Ecto neural progenitor cell (in vitro differentiated cells): ENCODE measurements around the gene KHK.

Source experiments
- DNase-seq: peaks from one replicate; pipeline ENCODE4 v3.0.0-alpha.2; 2018; ENCODE audit warnings: low spot score

The KHK gene

DNA sequence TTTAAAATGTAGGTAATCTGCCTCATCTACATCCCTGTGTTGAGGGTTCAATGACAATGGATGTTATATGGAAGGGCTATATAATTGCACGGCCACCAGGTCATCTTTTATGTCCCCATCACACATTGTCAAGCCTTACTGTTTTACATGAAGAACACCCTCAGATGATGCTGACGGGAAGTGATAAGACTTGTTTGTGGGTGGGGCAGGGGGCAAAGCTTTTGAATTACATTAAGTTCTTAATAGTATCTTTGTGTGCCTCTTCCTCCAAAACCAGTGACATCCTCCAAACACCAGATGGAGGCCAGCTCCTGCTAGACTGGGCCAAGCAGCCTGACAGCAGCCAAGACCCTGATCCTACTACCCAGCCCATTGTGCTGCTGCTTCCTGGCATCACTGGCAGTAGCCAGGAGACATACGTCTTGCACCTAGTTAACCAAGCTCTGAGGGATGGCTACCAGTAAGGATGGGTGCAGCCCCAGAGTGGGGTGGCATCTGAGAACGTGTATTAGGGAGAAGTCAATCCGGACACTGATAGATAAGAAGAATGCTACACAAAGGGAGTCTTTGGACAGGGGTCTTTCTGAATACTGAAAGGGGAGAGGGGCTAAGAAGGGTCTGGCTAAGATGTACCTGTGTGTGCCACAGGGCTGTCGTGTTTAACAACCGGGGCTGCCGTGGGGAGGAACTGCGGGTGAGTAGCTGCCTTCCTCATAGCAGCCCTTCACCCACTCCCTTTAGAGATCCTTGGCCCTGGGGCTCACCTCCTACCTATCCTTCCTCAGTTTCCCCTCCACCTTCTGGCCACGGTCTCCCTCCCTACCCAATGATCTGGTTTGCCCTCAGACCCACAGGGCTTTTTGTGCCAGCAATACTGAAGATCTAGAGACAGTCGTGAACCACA is 42.3 kb downstream of the KHK start:
- no peak for DNase-seq

DNA sequence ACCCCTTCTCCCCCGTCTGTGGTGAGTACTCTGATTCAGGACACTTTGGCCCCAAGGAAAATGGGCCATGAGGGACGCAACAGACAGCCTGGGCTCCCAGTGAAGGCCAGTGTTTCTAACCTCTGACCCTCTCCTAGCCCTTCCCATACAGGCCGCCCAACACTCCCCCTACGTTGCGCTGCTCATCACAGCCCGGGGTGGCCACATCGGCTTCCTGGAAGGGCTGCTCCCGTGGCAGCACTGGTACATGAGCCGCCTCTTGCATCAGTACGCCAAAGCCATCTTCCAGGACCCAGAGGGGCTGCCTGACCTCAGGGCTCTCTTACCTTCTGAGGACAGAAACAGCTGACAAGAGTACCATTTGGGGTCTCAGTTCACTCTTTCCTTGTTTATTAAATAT is 43.8 kb downstream of the KHK start:
- DNase-seq = no peak

DNA sequence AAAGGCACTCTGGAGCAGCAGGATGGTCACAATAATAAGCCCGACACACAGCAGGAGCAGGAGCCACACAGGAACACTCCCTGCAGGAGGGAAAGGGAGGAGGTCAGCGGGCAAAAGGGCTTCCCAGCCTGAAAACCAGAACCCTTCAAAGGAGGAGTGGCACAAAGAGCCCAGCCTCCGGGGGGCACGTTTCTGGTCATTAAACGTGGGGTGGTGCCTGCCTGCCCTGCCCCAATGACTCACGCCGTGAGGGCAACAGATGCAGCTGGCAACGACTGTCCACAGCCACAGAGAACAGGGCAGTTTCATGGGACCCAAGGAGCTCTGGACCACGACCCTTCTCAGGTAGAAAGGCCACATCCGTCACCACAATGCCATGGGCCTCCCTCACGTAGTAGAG is 44.9 kb downstream of the KHK start:
- no peak for DNase-seq

DNA sequence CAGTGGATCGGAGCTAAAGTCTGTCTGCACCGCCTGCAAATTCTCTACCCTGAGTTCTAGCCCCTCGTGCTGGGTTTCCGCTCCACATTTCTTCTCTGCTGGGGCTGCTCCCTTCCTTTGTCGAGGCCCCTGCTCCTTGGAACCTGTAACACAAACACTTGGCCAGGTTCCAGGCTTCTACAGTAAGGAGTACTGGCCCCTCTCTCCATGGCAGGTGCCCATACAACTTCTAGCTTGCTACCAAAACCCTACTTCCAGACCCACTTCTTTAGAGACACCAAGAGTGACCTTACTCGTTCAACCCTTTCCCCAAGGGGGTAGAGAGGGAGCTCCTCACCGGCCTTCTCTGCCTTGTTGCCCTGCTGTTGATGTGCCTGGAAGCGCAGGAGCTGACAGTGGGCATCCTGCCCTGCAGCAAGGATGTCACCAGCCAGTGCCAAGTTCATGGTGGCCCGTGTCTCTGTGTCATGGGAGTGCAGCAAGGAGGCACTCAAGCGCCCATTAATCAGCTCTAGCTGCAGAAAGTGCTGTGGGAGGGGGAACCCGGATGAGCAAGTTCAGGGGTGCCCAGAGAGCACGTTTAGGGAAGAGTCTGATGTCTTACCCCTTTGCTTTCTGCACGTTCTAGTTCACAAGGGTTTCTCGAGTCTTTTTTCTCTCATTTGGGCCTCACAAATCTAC is 46.8 kb downstream of the KHK start:
- no peak for DNase-seq

DNA sequence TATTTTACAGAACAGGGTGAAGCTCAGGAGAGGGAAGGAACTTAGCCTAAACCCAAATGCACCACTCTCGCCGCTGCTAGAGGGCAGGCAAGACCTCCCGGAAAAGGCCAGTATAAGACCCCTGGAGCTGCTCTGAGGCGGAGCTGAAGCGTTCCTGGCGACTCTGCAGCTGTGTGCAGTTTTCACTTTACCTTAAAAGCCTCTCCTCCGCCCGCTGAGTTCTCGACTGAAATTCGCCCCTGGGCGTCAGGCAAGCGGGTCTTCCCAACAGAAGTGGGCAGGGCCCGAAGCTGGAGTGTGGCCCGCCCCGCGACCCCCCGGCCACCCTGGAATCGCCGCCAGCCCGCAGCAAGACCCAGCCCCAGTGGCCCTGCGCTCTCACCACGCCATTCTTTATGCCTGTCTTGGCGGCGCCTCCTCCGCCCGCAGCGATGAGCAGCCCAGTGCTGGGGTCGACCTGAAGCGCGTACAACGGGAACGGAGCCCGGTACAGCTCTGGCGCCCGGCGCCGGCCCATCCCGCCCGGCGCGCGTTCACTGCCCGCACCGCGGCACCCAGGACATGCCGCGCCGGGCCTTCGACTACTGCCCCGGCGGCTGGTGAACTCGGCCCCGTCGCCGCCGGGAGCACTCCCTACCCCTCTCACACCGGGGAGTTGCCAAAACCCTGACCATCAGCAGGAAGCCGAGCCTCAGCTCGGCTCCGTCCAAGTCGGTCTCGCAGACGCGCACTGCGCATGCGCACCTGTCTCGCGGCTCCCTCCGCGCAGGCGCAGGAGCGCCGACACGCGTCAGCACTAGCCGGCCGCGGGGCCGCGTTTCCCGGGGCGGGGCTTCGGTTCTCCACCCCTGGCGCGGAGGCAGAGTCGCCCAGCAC is 47.6 kb downstream of the KHK start, which contains the start of gene PREB:
PREB (minus strand) TSS at position 732 of the 876 bp plus-strand sequence; CDS start at position 517, 215 bp downstream.
- peak; percentile 99 for DNase-seq

DNA sequence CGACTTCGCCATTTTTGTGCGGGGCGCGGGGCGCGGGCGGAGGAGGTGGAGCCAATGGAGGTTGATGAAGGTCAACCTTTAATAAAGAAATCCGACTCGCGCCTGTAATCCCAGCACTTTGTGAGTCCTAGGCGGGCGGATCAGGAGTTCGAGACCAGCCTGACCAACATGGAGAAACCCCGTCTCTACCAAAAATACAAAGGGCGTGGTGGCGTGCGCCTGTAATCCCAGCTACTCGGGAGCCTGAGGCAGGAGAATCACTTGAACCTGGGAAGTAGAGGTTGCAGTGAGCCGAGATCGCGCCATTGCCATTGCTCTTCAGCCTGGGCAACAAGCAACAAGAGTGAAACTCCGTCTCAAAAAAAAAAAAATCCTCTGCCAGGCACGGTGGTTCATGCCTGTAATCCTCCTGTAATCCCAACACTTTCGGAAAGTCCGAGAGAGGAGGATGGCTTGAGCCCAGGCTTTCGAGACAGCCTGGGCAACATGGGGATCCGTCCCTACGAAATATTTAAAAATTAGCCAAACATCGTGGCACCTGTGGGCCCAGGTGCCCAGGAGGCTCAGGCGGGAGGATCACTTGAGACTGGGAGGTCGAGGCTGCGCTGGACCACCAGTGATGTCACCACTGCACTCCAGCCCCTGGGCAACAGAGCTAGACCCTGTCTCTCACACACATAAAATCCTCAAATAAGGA is 48.4 kb downstream of the KHK start:
- no peak for DNase-seq

DNA sequence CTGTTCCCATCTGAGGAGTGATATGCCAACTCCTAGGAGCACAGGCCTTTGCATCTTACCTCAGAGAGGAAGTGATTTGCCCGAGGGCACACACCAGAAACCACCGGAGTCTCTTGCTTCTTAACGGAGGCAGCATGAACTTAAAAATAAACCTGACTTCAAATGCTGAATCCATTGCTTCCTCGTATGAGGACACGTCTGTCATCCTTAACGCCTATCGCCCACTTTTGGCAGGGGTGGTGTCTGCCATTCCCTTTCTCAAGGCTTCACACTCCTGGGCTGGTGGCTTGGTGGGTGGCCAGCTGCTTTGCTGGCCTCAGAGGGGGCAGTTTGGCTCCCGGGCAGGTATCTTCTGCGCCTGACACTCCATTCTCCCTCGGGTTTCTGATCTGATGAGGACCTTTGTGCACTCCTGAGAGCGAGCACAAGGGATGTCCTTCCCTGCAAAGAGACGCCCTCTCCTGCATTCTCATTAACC is 48.9 kb downstream of the KHK start:
- DNase-seq = no peak

DNA sequence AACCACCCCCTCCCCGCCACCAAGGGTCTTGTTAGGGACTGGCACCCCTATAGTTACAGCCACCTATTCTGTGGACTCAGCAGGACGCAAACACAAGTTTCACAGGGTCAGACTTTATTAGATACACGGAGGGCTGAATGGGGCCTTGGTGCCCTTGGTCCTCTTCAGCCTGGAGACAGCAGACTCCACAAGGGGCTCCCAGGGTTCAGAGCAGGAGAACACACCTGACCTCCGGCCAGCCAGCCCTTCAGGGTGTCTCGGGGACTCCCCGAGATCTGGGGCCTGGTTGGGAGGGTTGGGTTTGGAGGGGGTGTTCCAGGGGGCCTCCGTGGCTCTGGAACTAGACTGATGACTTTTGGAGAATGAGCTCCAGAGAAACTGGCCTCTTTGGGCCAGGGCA is 50.2 kb downstream of the KHK start:
- no peak for DNase-seq

DNA sequence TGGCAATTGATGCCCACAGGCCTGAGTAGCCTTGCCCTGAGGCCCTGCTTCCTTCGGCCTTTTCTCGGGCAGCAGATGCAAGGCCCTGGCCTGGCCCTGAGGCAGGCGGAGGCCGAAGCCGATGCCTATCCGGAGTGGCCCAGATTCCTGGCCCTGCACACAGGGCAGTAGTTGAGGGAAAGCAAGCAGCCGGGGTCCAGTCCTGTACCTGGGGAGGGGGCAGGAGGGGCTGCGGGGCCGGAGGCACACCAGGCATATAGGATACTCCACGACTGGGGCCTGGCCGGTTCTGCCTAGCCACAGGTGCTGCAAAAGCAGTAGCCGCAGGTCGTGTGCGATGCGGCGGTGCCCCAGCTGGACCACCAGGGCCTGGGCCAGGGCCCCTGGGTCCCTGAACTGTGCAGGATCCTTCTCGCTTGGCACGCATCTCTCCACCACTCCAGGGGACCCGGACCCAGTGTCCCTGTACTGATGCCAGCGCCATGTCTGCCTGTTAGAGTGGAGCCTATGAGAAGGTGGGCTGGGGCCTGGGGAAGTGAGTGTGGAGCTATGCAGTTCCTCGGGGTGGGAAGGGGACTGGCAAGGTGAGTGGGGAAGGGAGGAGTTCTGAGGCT is 50.9 kb downstream of the KHK start:
- no peak for DNase-seq

DNA sequence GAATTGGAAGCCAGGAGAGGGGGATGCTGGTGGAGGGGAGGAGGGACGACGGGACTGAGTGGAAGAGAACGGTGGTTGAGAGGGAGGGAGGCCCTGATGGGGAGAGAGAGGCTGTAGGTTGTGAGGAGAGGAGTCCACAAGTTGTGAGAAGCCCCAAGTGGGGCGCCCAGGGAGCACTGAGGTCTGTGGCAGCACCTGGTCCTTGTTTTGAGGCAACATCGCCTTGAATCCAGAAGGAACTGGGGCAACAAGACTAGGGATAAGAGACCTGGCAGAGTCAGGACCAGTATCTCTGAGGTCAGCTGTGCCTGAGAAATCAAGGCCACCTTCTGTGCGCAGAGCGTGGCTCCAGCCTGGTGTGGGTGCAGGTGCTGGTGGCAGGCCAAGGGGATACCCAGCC is 51.5 kb downstream of the KHK start:
- no peak for DNase-seq

DNA sequence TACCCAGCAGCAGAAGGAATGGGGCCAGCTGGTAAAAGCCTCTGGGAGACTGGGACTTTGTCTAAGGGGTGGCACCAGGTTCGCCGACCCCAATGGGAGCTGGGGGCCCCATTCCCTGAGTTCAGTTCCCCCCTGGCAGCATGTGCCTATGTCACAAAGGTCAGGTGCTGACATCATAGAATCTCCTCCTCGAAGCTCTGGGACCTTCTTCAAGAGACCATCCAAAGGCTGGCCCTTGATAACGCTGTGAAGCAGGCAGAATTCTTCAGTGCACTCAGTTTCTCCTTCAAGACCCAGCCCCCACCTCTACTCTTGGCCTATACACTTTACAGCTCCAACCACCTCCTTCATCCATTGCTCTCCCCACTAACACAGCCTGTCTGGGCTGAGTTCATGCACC is 52.7 kb downstream of the KHK start, which contains the start of gene PRR30:
PRR30 (minus strand) TSS at position 101 of the 400 bp plus-strand sequence. CDS start 1,081 bp downstream, outside the sequence.
- DNase-seq = no peak

DNA sequence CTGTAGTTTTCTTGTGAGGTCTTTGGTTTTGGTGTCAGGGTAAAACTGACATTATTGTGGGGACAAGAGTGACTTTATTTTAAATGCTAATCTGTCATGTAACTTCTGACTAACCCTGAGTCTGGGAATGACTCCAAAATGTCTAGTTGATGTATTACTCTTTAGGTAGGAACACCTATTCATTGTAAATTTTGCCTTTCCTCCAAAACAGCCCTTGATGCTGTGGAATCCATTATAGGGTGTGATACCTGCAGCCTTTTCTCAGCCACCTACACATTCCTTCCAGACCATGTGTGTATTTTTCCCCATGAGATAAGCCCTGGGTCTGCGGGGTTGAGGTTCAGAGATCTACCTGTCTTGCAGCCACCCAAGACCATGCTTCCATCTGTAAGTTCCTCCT is 56.7 kb downstream of the KHK start:
- no peak for DNase-seq

DNA sequence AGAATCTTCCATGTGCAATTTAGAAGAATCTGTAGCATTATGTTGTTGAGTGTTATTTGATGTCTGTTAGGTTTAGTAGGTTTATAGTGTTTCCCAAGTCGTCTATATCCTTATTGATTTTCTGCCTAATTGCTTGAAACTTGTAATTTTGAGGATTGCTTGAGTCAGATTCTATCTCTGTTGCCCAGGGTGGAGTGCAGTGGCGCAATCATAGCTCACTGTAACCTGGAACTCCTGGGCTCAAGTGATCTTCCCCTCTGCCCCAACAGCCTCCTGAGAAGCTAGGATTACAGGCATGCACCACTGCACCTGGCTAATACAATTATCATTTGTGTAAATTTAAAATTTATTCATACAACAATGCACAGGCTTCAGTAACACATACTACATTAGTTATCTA is 59.1 kb downstream of the KHK start:
- no peak for DNase-seq

DNA sequence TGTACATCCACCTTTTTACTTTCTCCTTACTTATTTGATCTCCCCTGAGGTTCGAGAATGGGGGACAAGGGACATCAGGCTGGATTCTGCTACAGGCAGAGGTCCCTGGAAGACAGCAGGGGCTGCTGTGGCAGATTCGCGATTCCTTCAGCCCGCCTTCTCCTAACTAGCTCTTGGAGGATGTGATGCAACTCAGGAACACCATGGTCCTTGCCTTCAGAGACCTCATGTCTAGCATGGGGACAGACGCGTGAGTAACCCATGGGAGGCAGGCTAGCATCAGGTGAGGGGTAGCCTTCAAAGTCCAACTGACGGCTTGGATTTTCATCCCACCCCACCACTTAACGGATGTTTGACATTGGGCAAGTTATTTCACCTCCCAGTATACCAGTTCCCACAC is 61.4 kb downstream of the KHK start:
- no peak for DNase-seq

DNA sequence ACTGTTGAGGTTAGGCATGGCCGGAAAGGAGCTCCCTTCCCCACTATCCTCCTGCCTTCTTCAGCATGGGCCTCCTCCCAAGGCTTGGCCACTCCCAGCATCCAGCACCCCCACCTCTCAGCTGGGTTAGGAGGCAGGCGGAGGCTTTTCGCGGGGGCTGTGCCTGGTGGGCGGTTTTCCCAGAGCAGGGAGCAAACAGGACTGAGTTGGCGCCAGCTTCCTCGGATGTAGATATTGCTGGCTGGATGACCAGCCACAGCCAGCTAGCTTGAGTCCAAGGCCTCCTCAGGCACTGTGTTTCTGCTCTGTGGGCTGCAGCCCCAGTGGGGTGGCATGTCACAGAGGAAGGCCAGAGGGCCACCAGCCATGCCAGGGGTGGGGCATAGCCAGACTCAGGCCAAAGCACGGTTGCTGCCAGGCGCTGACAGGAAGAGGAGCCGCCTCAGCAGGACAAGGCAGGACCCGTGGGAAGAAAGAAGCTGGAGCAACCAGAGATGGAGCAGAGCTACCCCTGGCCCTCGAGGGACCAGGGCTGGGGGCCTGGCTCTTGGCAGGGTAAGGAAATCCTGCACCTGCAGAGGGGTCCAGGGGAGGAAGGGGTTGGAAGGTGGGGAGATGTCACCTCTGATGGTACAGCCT is 62.3 kb downstream of the KHK start, which contains the start of gene TCF23:
TCF23 (plus strand) TSS at position 204 of the 639 bp plus-strand sequence; CDS start at position 334, 130 bp downstream.
- DNase-seq = no peak

DNA sequence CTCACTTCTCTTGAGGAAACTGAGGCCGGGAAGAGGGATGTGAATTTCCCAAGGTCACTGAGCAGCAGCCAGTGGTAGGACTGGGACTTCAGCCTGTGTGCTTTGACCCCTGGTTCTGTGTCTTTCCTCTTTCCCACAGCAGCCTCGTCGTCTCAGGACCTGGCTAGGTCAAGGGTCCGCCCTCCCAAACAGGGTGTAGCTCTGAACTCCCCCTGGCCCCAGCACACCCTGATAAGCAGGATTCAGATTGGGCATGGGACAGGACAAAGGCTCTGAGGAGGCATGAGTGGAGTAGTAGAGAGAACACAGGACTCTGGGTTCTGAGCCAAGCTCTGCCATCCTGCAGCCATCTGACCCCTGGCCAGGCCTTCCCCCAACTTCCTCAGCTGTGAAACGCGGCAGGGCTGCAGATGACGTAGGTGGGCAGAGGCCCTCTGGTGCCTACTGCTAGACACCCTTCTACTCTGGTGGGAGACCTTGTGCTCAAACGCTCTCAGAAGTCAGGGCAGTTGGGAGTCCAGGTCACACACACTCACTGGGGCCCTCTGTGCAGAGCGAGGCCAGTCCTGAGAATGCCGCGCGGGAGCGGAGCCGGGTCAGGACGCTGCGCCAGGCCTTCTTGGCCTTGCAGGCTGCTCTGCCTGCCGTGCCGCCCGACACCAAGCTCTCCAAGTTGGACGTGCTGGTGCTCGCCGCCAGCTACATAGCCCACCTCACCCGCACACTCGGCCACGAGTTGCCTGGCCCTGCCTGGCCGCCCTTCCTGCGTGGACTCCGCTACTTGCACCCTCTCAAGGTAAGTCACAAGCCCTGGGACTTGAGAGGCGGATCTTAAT is 63.2 kb downstream of the KHK start:
- DNase-seq = no peak
